HL-60/S4 treated with phorbol 12-myristate 13-acetate at 8.2 ng/mL for 4 days and 3 days (cell line): ENCODE results near the gene APEX2.

ENCODE experiments used
- in situ Hi-C: fragments of 300-500 bp; cut with MboI; formaldehyde crosslinking; loops from 2 replicates; pipeline ENCODE4 v1.15.0; 2022; ENCODE audit warnings: low sequenced_read_pairs

APEX2 gene

DNA sequence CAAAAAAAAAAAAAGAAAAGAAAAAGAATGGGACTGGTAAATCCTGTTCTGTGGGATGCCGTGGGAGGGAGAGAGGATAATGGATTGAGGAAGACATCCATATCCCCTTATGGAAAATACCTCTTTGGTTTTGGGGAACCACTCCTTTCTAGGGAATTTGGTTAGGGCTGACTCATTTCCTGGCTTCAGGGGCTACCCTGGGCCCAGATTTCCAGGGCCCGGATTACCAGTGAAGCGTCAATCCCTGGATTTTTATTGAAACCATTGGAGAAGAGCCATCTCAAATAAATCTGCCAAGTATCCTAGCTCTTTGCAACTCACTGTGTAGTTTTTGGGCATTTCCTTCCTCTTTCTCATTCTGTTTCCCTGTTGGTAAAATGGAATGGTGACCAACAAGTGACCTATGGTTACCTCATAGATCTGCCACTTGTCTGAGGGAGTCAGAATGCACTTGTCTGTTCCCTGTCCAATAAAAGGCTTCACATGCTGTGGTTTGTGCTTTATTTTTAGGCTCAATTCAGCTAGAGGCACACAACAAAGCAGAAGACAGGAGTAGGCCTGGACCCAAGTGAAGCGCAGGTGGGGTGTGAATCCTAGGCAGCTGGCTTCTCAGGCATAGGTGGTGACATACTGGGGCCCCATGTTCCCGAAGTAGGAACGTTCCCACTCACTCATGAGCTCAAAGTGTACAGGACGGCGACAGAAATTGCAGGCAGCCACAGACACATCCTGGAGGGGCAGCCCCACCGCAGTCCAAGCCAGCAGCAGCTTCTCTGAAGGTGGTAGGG lies 8.6 kb downstream of the APEX2 start:
- in situ Hi-C loops: no loop called here

DNA sequence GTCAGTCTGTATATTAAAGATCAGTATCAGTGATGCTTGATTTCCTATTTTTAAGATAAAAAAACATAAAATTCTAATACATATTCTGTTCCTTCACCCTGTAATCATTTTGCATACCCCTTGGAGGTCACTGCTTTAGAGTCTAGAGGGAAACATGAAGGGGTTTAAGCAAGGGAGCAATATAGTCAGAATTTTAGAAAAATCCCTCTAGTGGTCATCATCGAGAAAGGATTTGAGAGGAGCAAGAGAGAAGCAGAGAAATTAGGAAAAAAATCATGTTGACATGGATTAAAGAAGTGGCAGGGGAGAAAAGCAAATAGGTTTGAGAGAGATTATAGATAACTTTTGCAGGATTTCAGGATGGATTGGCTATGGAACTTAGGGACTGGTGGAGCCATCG lies 11.1 kb downstream of the APEX2 start:
- in situ Hi-C loops: no loop called here

DNA sequence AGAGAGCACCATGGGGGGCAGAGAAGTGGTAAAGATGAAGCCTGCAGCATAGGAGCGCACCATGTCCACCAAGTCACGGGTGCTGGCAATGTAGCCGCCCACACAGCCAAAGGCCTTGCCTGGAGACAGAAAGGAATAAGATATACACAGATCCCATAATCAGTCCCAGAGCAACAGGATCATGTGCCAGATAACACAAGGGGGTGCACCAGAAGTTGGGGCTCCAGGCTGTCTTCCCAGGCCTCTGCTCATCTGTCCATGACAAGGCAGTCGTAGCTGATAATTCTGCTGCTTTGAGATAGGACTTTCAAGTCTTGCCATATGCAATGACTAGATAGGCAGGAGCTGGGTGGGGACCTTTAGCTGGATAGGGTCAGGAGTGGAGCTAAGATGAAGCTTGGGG lies 14.7 kb downstream of the APEX2 start:
- in situ Hi-C loops: no loop called here

DNA sequence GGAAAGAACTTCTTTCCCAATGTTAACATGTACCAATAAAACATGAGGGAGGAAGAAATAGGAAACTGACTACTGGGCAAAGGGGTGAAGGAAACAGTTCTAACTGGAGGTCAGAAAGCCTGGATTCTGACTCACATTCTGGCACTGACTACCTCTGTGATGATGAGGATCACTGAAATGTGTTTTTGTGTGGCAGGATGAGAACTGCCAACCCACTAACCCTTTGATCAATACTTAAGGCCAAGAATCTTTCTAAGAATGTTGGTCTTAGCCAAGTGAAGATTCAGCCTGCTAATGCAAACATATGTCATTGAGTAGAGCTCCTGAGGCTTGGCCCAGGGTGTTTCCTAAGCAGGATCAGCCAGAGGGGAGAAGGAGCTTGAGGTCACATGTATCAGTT lies 26.0 kb downstream of the APEX2 start:
- in situ Hi-C loops: no loop called here

DNA sequence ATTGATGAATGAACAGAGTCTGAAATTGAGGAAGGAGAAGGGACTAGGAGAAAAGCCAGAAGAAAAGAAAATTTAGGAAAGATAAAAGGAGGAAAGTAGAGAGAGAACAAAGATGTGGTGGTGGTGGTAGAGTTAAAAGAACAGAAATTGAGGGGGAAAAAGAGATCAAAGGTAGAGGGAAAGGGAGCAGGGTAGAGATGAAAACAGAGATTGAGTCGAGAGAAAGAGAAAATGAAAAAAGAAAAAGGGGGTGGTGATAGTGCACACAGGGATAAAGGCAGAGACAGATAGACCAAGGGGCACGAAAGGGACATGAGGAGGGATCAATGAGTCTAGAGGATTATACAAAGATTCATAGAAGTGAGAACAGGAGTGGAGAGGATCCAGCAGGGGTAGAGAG lies 26.7 kb downstream of the APEX2 start:
- in situ Hi-C loops: no loop called here

DNA sequence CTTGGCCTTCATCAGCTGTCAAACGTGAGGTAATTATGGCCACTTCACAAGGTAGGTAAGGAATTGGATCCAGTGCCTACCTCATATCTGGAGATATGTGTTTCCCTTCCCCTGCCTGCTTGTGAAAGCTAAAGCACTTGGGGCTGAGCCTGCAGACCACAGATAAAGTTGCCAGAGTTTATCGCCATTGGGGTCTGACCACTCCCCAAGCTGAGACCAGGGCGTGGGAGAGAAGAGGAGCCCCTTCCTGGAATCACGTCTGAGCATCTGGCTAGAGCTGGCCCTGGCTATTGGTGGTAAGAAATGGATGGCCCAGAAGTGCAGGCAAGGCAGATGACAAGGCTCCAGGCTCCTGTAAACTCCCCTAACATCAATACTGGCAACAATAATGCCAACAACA lies 27.9 kb downstream of the APEX2 start:
- in situ Hi-C loops: no loop called here

DNA sequence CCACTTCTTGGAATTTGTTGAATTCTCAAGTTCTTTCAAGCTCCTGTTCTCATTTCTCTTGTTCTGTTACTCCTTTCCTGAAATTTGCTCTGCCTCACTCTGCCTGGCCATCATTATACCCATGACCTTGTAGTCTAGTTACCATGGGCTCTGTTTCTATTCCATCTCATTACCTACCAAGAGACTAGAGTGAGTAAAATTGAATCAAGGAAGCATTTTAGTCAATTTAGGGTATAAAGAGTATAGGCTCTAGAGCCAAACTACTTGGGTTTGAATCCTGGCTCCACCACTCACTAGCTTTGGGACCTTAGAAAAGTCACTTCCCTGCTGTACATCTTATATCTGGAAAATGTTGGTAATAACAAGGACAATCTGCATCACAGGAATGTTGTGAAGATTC lies 28.4 kb downstream of the APEX2 start:
- in situ Hi-C loops: no loop called here

DNA sequence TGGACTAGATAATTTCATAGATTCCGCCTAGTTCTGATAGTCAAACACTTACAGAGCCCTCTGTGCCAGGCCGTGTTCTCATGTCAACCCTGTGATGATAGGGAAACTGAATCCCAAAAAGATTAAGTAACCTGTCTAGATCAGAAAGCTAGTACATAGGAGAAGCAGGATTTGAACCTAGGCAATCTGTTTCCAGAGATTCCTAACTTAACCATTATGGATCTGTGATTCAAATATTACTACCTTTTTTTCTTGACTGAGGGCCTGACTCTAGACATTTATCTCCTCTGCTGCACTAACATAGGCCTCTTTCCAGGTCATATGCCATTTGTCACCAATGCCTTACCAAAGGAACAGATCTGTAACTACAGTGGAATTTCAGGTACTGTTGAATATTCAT lies 29.1 kb downstream of the APEX2 start:
- in situ Hi-C loops: no loop called here

DNA sequence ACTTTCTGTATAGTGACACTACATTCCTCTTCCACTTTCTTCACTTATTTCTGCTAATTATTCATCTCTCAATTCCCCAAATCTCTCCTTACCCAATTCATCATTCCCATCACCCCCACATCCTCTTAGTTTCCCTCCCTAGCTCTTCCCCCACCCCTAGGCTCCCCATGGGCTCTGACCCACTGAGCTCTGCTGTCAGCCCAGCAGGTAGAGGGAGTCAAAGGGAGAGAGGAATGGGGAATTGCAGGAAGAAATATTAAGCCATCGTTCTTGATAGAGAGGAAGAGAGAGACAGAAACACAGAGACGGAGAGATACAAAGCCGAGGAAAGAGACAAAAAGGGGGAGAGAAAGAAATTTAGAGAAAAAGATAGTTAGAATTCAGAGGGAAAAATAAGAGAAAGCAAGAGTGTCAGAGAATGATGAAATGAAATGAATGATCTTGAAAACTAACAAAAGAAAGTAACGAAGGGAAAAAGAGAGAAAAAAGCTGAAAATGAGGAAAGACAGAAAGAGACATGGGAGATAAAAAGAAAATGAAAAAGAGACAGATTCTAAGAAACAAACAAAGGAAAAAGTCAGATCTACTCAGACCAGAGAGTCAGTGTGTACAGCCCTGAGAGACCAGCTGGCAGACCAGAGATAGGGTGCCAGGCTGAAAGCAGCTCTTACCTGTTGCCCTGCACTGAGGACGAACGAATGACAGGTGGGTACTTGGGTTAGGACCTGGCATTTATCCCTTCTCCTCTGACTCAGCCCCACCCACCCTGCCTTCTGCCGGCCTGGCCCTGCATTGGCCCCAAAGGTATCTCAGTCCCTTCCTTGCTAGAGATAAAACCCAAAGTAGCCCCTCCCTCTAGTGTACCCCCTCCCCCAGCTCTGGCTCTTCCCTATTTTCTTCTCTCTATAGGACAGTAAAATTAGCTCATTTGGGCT lies 30.4 kb downstream of the APEX2 start, which contains the start of gene ALAS2:
Gene ALAS2 (minus strand): TSS at position 707 of the 935 bp plus-strand sequence. CDS start 4,977 bp downstream, outside the sequence.
- in situ Hi-C loops: no loop called here

DNA sequence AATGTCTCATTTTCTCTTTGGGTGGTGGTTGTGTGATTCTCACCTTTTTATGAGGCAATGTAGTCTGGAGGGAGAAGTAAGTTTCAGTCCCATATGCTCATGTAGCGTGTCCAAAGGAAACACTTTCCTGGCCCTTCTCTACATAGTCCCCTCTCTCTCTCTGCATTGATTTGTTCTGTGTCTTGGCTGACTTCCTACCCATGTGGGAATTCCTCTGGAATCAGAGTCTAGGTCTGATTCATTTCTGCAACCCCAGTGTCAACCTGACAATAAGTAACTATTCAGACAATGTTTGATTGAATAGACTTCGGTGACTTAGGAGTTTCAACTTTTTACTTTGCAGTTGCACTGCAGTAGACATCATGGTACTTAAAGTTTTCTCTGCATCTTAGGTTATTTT lies 33.3 kb downstream of the APEX2 start:
- in situ Hi-C loops: no loop called here

DNA sequence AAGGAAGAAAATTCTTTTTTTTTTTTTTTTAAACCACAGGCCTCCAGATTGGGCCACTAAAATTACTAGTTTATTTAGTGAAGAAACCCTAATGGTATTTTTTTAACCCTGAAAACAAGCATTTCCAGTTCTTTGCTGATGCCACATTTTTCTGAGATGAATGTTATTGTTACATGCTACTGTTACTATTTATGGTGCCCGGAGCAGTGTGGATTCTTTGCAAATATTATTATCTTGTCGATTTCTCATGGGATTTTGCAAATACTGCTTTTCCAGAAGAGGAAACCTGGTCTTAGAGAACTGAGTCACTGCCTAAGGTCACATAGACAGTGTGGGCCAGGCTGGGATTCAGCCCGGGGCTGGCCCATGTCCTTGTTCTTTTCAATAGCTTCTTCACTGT lies 39.3 kb downstream of the APEX2 start:
- in situ Hi-C loops: no loop called here

DNA sequence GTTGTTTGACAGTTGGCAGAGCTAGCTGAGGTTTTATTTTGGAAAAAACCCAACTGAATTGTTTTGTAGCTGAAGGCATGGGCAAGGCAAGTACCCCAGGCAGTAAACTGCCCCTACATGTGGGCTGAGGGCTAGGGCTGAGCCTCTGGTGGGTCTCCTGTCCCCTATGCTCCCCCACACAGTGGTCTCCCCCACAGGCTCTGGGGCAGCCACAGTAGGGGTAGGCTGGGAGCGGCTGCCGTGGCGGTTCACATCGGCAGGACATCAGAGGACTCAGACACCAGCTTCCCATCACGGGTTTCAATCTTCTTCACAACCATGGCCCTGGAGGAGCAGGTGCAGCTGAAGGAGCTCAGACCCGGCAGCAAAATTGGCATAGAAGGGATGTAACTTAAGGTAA lies 41.4 kb downstream of the APEX2 start:
- in situ Hi-C loops: no loop called here

DNA sequence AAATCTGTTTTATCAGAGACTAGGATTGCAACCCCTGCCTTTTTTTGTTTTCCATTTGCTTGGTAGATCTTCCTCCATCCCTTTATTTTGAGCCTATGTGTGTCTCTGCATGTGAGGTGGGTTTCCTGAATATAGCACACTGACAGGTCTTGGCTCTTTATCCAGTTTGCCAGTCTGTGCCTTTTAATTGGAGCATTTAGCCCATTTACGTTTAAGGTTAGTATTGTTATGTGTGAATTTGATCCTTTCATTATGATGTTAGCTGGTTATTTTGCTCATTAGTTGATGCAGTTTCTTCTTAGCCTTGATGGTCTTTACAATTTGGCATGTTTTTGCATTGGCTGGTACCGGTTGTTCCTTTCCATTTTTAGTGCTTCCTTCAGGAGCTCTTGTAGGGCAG lies 50.4 kb downstream of the APEX2 start:
- in situ Hi-C loops: loop anchor here (25.0 kb wide), 1 partner anchor 163 kb away; no protein-coding TSS in a partner anchor

DNA sequence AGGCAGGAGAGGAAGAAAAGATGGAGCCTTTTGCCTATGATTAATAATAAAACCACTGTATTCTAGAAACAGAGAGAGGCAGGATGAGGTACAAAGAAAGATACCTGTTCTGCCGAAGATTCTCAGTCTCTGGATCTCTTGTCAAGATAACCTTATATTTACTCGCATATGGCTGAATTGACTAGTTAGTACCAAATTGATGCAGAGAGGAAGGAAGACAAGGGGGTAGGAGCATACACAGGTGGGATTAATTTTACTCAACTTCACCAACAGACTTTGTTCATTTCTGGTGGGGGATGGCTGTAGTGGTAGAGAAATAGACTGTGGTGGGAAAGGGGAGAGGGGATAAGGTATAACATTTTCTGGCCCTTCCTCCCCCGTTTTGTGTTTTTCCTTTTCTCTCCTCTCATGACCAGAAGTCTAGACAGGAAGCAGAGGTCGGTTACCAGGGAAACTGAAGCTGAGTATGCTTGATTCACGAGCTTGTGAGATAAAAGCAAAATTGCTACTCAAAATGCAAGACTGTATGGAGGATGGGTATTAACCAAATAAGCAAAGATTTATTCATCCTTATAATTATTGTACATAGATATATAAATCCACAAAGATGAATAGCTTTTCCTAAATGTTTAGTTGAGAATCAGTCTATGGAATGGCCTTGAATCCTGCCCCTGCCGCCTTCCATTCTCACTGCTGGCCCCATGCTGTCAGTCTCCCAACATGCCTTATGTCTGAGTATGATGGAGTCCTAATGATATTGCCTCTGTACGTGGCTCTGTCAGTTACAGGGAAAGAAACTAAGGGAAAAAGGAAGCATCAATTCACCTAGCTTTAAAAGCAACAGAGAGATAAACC lies 56.9 kb downstream of the APEX2 start:
- in situ Hi-C loops: loop anchor here (25.0 kb wide), 1 partner anchor 170 kb away; no protein-coding TSS in a partner anchor

DNA sequence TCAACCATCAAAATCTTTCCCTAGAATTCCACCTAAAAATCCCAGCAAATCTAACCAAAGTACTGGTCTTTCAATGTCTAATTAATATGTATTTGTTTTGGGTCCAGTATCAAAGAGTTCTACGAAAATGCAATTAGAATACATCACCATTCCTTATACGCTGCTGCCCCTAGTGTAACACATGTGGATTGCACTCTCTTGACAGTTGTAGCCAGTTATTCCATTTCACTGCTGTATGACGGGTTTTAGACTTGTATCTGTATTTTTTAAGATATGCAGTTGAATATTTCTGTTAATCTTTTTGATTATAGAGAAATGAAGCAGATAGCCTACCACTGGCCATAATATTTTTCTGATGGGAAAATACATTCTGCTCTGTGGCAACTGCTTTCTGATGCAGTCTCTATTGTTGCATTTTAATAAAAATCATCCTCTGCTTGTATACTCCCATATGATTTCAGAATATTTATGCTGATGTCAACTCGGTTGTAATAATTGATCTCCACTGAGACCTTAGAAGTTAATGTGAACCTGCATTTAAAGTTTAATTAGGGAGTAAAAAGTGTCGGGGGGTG lies 57.6 kb downstream of the APEX2 start:
- in situ Hi-C loops: loop anchor here (25.0 kb wide), 1 partner anchor 170 kb away; no protein-coding TSS in a partner anchor
